ENCODE data around the gene TMPRSS6.

The TMPRSS6 gene

DNA sequence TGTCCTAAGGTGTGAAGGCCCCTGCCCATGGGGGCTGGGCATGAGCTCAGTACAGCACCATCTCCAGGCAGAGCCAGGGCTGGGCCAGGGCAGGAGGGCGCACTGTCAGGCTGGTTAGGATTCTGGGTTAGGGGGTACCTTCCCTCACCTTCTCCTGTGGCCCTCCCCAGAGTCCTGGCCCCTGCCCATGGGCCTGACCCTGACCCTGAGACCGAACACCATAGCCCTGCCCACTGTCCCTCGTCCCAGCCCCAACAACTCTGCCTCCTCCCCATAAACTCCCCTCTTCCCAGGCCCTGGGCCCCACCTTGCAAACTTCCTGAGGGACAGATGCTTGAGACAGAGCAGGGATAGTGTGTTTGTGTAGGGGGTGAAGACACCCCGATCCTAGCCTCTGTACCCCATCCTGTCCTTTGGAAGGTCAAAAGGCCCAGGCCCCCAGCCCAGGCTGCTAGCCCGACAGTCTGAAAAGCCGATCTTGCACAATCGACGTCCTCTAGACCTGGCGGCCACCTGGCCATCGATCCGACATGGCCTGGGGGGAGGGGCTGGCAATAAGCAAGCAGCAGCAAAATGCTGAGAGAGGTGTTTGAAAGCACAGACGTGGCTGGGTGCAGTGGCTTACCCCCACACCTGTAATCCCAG is 2.7 kb upstream of the TMPRSS6 start:
- no peak for DNase-seq

DNA sequence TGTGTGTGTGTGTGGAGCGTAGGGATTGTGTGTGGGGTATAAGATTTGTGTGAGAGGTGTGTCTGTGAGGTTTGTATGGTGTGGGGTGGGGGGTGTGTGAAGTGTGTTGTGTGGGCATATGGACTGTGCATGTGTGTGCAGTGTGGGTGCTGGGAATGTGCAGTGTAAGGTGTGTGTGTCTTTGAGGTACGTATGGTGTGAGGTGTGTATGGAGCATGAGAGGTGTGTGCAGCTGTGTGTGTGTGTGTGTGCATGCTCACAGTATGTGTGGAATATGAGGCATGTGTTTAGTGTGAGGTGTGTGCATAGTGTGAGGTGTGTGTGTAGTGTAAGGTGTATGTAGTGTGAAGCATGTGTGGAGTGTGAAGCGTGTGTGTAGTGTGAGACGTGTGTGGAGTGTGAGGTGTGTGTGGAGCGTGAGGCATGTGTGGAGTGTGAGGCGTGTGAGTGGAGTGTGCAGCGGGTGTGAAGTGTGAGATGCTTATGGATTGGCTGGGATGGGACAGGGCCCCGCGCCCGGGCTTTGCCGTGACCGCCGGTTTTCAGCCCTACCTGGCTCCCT is 1.7 kb upstream of the TMPRSS6 start:
- no peak for DNase-seq

DNA sequence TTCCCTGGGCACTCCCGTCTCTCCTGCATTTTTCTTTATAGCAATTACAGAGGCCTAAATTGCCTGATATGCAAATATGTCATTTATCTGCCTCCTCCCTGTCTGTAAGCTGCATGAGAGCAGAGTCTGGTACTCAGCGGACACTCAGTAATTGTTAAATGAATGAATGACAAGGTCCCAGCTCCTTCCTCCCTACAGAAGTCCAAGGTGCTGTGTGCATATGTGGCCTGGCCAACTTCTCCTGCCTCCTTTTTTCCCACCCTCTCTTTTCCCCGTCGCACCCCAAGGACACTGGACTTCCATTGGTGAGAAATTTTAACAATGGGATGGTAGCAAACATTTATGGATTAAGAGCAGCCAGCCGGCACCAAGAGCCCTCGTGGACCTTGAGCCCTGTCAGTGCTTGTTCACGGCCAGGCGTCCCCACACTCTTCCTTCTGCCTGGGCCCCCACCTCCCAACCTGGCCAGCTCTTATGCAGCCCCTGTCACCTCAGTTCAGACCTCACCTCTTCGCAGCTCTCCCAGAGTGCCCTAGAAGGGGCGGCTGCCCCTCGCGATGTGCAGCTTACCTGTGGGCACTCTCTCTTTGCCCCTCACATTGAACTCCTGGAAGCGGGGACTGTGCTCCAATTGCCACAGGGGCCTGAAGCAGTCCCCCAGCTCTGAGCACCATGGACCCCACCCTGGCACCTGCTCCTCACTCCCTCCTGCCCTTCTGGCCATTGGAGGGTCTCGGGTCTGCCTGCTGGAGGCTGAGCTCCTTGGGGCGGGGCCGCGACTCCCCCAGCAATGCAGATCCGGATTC is 1.5 kb downstream of the TMPRSS6 start:
- no peak for DNase-seq

DNA sequence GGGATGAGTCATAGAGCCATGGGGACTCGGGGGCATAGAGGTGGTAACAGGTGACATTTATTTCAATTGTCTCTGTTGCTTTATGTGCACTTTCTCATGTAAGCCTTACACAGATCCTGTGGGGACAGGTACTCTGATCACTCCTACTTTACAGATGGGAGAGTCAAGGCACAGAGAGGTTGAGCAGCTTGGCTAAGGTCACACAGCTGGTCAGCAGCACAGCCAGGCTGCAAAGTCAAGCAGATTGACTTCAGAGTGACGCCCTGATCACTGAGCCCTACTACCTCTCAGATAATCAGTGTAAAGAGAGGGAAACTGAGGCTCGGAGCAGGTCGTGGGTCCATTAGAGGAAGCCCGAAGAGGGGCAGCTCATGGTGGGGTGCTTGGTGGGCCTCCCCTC is 3.5 kb downstream of the TMPRSS6 start:
- DNase-seq = no peak

DNA sequence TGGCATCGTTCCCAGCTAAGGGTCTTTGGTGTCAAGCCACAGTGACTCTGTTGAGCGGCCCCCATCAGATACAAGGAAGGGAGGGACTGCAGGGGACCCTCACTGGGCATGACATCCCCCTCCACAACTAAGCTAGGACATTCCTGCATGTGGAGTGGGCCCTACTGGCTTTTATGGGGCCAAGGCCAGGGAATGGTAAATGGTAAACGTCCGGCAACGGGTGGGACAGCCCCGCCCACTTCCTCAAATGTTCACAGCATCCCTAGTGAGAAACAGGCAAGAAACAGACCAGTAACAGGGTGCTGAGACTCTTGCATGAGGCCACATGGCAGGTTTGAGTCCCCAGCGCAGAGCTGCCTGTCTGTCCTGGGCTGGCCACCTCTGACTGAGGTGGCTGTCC is 4.4 kb downstream of the TMPRSS6 start:
- no peak for DNase-seq

DNA sequence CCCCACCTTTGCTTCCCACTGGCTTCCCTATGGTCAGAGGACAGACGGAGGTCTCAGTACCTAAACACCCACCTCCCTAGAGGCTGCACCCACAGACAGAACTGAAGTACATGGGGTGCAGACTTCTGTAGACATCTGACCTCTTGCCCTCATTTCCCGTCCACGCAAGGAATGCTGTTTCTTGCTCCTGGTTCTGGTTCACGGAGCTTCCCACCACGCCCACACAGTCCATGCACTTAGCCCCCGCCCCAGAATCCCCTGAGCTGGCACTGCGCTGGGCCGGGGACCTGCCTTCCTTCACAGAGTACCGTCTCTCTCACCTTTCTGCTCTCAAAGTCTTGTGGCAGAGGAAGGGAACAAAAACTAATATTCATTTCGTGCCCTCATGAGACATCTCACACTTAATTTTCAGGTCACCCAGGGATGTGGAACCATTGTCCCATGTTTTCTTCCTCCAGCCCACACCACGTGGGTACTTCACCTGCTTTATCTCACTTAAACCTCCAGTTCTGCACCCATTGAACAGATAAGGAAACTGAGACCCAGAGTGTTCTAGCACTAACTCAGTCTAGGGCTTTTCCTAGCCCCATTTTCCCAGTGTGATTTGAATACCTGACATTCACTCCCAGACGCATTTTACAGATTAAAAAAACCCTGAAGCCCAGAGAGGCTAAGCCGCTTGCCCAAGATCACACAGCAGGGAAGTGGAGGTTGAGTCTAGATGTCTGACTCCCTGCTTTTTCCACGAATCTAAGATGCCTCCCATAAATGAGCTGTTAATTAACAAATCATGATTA is 5.7 kb downstream of the TMPRSS6 start:
- DNase-seq = no peak

DNA sequence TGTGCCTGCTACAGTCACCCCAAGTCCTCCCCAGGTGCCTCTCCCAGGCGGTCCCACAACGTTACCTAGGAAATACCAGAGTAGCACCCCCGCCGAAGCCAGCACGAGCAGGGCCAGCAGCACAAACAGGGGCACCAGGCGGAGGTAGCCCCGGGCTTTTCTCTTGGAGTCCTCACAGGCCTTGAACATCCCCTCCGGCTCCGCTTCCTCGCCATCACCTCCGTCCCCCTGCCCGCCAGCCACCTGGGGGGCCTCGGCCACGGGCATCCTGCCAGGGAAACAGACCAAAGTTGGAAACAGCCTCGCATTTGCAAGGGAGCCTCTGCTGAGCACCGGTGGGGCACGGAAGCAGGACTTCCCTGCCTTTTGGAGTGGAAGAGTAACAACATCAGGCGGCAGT is 6.4 kb downstream of the TMPRSS6 start:
- no peak for DNase-seq

DNA sequence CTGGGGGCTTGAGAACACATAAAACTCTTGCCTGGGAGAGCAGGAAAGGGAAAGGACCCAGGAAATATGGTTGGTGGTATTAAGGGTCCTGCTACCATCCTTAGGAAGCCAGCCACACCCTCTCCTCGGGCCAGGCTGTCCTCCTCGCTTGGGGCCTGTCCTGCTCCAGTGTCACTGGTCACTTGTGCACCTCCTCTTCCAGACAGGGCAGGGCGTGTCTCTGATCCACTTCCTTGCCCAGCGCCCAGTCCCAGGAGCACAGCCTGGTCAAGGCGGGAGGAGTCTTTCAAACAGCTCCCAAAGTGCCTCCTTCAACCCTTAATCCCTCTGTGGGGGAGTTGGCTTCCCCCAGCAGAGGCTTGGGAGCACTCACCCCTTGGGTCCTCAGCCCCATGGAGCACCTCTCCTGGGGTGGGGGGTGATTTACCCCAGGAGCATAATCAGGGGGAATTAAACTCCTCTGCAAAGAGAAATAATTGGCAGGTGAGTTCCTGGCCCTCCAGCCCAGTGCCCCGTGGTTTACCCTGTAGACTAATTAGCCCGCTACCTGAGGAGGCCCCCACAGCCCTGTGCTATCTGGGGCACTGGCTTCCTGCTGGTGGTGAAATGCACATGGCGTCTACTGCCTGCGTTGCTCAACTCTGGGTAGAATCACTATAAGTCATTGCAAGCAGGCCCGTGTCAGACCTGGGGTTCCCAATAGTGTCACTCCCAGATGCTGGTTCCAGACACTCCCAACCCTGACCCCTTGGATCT is 8.0 kb downstream of the TMPRSS6 start:
- DNase-seq = no peak

DNA sequence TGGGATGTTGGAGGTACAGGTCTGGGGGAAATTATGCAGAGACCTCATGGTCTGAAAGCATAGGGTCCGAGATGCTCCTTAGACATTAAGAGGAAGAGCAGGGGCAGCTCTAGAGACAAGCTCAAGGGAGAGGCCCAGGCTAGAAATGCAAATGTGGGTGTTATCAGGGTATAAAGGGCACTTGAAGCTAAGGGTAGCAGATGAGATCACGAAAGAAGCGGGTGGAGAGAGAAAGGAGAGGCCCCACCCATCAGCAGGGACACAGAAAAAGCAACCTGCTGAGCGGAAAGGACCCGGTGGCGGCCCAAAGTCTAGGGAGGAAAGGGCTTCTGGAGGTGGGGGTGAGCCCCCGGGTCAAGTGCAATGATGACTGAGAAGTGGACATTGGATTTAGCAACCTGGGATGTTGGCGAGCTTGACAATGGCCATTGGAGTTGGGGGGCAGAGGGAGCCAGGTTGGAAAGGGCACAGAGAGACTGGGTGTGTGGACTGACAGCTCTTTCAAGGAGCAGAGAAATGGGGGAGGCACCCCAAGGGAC is 8.9 kb downstream of the TMPRSS6 start:
- no peak for DNase-seq

DNA sequence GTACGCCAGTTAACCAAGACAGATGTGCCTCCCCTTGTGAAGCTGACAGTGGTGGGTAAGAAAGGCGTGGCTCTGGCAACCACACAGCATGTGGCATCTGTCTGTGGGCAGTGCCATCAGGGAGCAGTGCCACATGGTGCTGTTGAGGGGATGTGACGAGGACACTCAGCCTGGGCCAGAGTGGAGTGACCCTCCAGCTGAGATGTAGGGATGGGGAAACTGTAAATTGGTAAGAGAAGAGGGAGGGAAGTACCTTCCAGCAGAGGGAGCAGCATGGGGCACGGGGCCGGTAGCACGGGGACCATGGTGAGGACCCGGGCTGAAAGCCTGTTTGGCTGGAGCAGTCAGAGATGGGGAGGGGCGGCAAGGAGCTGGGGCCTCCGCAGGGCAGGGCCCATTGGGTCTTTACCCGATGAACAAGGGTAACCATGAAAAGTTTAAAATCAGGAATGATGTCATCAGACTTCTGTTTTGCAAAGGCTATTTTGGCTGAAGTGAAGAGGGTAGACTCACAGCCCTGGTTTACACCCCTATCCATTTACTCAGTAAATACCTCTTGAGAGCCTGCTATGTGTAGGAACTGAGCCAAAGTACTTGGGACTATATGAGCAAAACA is 10.4 kb downstream of the TMPRSS6 start:
- no peak for DNase-seq

DNA sequence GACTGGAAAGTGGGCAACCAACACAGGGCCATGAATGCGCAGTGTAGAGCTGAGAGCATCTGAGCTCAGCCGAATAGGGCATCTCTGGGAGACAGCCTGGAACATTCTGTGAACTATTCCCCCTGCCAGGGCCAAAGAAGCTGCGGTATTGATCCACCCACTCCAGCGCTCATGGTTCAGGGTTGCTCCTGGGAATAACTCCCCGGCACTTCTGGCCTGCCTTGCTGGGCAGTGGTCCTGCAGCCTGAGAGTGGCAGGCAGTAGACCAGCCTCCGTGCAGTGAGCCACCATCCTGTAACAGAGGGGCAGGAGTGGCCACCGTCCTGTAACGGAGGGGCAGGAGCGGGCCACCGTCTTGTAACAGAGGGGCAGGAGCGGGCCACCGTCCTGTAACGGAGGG is 12.2 kb downstream of the TMPRSS6 start:
- DNase-seq = no peak

DNA sequence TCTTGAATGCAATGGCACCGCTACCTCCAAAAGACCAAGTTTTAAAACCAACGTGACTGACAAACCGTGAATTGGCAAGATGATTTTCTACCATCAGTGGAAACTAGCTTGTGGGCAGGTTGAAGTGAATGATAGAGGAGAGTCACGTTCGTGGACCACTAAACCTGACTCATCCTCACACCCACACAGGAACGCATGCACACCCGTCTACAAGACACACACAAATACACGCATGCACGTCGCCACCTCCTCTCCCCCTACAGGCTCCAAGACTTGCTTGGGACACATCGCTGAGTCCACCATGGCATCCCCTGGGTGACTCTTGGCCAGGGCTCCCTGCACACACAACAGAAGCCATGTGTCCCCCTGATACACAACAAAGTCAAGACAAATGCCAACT is 14.4 kb downstream of the TMPRSS6 start:
- no peak for DNase-seq

DNA sequence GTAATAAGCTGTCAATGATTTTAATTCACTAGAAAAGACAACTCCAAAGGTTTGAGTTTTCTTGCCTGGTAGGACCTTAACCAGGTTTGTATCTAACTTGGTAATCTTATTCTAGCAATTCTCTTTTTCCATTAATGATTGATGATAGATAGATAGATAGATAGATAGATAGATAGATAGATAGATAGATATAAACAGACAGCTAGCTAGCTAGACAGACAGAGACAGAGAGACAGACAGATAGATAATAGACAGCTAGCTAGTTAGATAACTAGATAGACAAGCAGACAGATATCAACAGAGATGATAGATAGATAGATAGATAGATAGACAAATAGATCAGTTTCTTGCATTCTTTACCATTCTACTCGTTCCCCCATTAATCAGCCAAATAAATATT is 15.3 kb downstream of the TMPRSS6 start:
- no peak for DNase-seq

DNA sequence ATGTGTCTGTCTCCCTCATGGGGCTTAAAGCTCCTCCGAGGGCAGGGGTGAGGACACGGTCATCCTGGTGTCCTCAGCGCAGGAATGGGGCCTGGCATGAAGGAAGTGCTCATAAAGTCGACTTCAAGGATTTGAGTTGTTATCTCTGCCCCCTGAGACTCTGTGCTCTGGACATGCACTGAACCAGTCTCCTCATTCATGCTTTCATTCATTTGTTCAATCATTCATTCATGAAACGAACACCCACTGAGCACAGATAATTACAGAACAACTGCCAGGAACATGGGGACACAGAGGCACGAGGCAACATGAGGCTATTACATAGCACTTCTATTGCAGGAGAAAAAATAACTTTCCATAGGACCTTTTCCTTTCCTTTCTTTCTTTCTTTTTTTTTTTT is 16.5 kb downstream of the TMPRSS6 start:
- DNase-seq = no peak

DNA sequence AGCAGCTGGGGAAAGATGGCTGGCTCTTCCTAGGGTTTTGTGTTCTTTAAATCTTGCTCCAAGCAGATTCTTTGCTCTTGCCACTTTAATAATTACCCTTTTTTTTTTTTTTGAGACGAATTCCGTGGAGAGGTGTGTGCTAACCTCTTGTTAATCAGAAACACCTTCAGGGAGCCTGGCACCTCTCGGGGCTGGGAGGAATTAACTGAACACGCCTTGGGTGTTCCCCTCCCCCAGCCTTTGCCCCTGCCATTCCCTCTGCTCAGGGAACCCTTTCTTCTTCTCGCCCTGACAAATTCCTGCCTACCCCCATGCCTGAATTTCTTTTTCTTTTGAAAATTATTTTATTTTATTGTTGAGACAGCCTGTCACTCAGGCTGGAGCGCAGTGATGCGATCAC is 17.5 kb downstream of the TMPRSS6 start:
- no peak for DNase-seq

DNA sequence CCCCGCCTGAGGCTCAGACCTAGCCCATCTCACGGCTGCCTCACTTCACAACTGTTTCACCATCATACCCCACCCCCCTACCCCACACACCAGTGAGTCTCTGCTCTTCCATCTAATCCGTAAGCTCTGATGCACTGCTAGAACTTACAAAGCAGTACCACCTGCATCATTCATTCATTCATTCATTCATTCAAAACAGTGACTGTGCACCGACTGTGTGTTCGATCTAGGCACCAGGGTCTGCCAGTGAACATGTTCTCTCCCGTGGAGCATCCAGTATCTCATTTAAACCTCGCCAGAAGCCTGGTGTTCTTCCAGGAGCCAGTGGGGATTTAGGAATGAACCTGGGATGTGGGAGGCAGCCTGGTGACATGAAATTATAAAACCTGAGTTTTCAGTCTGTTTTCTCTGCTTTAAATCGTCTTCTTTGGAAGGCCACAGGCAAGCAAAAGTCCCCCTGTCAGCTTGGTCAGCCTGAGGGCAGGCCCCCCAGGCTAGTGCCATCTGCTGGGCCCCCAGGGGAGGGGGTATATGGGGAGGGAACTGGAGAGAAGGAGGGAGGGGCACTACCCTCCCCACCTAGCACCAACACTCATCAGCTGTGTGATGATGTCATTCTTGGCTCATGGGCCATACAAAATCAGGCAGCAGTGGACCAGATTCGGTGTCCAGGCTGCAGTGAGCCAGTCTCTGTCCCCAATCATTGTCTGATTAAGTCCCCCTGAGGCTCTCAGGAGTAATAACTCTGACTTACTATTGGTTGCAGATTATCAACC is 18.4 kb downstream of the TMPRSS6 start:
- DNase-seq = no peak

DNA sequence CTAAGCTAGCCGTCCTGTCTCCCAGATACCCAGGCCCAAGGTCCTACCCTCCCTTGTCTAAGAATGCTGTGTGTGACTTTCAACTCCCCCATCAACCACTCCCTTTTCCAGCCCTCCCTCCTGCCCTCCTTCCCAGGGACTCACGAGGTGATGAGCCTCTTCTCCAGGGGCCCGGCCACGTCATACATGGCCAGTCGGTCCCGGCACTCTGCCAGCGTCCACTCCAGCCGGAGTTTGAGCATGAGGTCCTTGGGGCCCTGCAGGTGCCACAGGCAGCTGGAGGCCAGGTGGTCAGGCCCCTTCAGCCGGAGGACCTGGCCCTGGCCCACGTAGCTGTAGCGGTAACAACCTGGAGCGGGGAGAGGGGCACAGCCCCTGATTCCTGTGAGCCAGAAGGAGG is 20.1 kb downstream of the TMPRSS6 start:
- DNase-seq = no peak

DNA sequence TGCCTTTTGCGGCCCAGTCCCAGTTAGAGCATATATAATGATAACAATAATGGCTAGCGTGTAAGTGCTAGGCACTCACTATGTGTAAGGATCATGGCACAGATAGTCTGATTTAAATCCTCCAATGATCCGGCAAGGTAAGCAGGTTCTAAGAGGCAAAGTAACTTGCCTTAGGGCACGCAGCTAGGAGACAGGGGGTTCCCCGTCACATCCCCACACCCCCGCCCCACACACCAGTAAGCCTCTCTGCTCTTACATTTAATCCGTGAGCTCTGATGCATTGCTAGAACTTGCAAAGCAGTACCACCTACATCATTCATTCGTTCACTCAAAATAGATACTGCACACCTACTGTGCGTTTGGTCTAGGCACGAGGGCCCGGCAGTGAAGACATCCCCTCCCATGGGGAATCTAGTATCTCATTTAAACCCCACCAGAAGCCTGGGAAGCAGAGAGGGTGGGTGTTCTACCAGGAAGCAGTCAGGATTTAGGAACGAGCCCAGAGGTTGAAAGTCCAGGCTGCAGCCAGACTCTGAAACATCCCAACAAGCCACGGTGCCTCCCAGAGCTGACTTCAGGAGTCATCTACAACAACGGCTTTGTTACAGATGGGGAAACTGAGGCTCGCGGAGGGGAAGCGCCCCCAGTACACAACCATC is 20.6 kb downstream of the TMPRSS6 start:
- DNase-seq = no peak

DNA sequence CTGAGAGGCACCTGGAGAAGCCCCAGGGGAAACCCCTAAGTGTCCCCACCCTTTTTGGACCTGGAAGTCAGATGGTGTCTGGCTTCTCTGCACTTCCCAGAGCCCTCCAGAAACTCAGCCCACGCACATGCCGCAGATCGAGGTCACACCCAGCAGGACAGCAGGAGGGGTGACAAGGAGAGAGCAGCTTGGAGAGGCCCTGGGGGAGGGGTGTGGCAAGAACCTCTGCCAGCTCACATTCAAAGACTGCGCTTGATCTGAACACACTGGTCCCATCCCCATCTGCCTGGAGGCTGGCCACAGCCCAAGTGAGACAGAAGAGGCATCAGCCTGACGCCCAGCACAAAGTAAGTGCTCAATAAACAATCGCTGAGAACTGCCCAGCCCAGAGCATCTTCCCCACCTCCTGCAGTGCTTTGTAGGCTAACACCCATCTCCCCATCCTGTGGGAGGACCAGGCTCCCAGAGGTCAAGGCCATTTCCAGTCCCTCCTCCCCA is 21.4 kb downstream of the TMPRSS6 start:
- DNase-seq = no peak

DNA sequence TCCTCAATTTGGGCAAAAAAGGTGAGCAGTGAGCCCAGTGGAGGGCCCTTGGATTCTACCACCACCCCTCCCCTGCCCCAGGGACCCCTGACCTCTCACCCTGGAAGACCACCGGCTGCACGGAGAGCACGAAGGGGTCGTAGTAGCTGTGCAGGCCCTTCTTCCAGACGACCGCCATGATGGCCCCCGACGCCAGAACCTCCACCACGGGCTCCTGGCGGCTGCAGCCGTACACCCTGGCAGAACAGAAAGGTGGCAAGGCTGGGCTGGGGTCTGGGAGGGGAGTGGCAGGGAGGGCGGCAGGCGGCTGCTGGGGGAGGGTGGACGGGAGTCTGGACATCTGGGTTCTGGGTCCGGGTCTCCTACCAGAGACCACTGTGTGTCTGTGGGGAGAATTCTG is 23.3 kb downstream of the TMPRSS6 start:
- DNase-seq = no peak

DNA sequence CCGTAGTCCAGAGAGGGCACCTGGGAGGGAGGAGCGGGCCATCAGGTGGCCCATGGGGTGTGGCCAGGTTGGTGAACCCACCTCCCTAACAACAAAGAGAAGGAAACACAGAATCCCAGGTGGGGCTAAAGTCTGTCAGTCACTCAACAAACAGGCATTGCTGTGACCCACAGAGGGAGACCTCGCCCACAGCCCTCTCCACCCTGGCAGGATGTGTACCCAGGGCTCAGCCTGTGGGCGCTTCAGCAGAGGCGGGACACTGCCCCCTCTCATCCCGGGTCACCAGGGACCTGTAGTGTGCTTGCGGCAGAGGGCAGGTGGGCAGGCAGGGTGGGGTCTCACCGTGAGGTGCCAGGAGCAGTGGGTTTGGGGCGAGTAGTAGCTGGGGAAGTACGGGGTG is 25.1 kb downstream of the TMPRSS6 start:
- DNase-seq = no peak
